Mucosa of gallbladder (tissue), 1 donor: Measurements from ENCODE around the gene IQGAP2. TPM values are rescaled to one million over a fixed set of nuclear protein-coding genes. Genes with fewer than 3 reads are reported as not detected.
"Not testable (repeated sequence)": the region's sequence is repeated elsewhere in the genome, so short reads cannot be mapped to it uniquely, and the experiment has no call there.

Experiments
- DNase-seq: peaks from one replicate; pipeline ENCODE4 v3.0.0-alpha.2; 2020; ENCODE audit warnings: low spot score
- total RNA-seq: library from RNA; stranded (reverse); gene quantifications from one replicate; pipeline ENCODE4 v1.2.1, GENCODE V29; 2021
- donor health status: DM: no; HTN: no; CAD: no.

IQGAP2 gene
- total RNA-seq: 119 TPM

- DNase-seq: peak; percentile 75
Observed at GRCh38 chr5:76402886-76403765, at the start of gene IQGAP2. Gene IQGAP2 (plus strand): TSS chr5:76403285. CDS start chr5:76403546, 261 bp downstream.

GRCh38 chr5:76356887-76357286 lies 46.2 kb upstream of the IQGAP2 start:
- no peak for DNase-seq

GRCh38 chr5:76363352-76364225 lies 39.5 kb upstream of the IQGAP2 start:
- peak; percentile 75 for DNase-seq

- DNase-seq: no peak
Observed at GRCh38 chr5:76364226-76364589, 38.9 kb upstream of the IQGAP2 start.

GRCh38 chr5:76365561-76365960 lies 37.5 kb upstream of the IQGAP2 start:
- DNase-seq: no peak

- no peak for DNase-seq
Observed at GRCh38 chr5:76366596-76366995, 36.5 kb upstream of the IQGAP2 start.

GRCh38 chr5:76367623-76368371 lies 35.3 kb upstream of the IQGAP2 start:
- no peak for DNase-seq

GRCh38 chr5:76368941-76369340 lies 34.1 kb upstream of the IQGAP2 start:
- DNase-seq: no peak

GRCh38 chr5:76369668-76370067 lies 33.4 kb upstream of the IQGAP2 start:
- DNase-seq: not testable (repeated sequence)

- DNase-seq: no peak
Observed at GRCh38 chr5:76371960-76372322, 31.1 kb upstream of the IQGAP2 start.

GRCh38 chr5:76372323-76373054 lies 30.6 kb upstream of the IQGAP2 start:
- DNase-seq: peak; percentile 48

GRCh38 chr5:76376148-76376865 lies 26.8 kb upstream of the IQGAP2 start:
- no peak for DNase-seq

- DNase-seq: no peak
Observed at GRCh38 chr5:76376866-76377230, 26.2 kb upstream of the IQGAP2 start.

- no peak for DNase-seq
Observed at GRCh38 chr5:76378355-76378754, 24.7 kb upstream of the IQGAP2 start.

- DNase-seq: no peak
Observed at GRCh38 chr5:76379316-76379715, 23.8 kb upstream of the IQGAP2 start.

- no peak for DNase-seq
Observed at GRCh38 chr5:76379855-76380254, 23.2 kb upstream of the IQGAP2 start.

GRCh38 chr5:76380346-76381066 lies 22.6 kb upstream of the IQGAP2 start:
- DNase-seq: no peak

GRCh38 chr5:76383126-76383832 lies 19.8 kb upstream of the IQGAP2 start:
- DNase-seq: no peak

GRCh38 chr5:76384189-76384588 lies 18.9 kb upstream of the IQGAP2 start:
- peak; percentile 70 for DNase-seq
